ENCODE data around the gene MSRB1. TPM values are rescaled to one million over a fixed set of nuclear protein-coding genes. Genes with fewer than 3 reads are reported as not detected.
"Not testable (repeated sequence)": the region's sequence is repeated elsewhere in the genome, so short reads cannot be mapped to it uniquely, and the experiment has no call there.

The MSRB1 gene
- total and polyA plus RNA-seq, 8 donors: 9.8 to 66.7 (median 14.9) TPM

DNA sequence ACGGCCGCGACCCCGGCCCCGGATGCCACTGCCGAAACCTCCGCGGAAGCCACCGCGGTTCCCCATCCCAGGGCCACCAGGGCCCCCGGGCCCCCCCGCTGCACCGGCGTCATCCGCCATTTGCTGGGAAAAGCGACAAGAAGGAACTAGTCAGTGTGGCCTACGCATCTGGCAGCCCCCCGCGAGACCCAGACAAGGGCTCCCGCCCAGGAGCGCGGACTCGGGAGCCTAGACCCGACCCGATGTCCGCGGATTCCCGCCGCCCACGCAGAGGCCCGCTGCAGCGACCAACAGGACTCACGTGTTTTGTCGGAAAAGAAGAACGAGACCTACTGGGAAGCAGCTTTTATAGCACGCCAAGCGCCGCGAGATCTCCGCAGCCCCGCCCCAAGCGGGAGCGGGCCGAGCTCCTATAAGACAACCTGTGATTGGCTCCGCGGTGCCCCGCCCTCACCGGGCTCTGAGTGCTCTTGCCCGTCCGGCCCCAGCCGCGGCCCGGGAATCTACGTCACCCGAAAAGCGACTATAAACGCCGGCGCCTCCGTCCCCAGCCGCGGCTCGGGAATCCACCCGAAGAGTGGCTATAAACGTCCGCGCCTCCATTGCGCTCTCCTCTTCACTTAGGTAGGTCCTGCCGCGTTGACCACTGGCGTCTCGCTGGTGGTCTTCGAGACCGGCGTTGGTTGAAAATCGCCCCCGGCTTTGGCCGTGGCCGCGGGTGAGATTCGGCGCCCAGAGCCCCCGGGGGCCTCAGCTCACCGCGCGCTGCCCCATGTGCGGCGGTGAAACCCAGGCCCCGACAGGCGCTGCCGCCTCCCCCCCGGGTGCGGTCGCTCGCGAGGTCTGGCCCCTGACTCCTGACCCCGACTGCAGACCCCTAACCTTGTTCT is 21.8 kb upstream of the MSRB1 start, which contains the start of gene RPS2:
Gene RPS2 (minus strand): TSS at position 321 of the 890 bp plus-strand sequence. CDS start 201 bp downstream, at position 120.
- H3K4me1 ChIP-seq: peaks cover 26 to 58% of the 10 kb centered on the region in 2 donors
- DNase-seq (peak; percentile 98 to 99 (median 98)), ATAC-seq (peak; percentile 97)
- no peaks in the 10 kb centered on the region for H3K9me3 ChIP-seq
- no peak for TF ChIP-seq CTCF (IDR thresholded peaks at IDR 0.05)
- peaks cover 0 to 29% of the 10 kb centered on the region in 2 donors for H3K36me3 ChIP-seq
- H3K27me3 ChIP-seq: no peaks in the 10 kb centered on the region
- H3K4me3 ChIP-seq: peak within 1 kb of the TSS; percentile 90 to 95
- intact Hi-C loops (cut with DNase I): no loop called here
- H3K27ac ChIP-seq: peak within 1 kb of the TSS; percentile 93 to 97

DNA sequence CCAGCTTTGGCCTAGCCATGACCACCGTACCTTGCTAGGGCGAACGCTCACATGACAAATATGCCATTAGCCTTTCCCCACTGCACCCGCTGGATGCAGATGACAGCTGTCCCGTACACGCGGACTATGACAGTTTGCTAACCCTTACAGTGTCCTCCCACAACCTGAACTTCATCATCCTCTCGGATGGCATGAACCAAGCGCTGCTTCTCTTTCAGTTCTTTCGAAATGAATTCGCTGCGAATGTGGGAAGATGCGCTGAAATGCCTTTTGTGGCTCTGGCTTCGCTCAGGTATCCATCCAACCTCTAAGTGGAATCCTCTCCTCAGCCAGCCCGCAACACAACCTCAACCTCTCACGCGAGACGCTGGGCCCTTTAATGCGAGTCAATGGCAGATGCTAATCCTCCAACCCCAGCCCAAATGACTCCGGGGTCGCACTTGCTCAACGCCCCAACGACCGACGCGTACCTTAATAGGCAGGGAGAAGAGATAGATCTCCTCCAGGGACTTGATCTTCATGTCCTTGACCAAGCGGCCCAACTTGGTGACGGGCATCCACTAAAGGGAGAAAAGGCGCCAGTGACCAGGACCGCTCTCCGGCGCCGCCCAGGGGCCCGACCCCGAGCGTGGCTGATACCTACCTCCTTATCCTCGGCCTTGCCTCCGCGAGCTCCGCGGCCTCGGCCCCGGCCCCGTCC is 21.0 kb upstream of the MSRB1 start:
- Histone ChIP-seq H3K27me3 (no peaks in the 10 kb centered on the region), H3K27ac (peak overlapping the region; percentile 93 to 97), H3K4me3 (peak overlapping the region; percentile 90 to 95), H3K9me3 (no peaks in the 10 kb centered on the region), H3K36me3 (peaks cover 0 to 29% of the 10 kb centered on the region in 2 donors), H3K4me1 (peaks cover 28 to 61% of the 10 kb centered on the region in 2 donors)
- ATAC-seq (peak; percentile 42), DNase-seq (no peak)
- intact Hi-C loops (cut with DNase I): no loop called here
- no peak for TF ChIP-seq CTCF (IDR thresholded peaks at IDR 0.05)

DNA sequence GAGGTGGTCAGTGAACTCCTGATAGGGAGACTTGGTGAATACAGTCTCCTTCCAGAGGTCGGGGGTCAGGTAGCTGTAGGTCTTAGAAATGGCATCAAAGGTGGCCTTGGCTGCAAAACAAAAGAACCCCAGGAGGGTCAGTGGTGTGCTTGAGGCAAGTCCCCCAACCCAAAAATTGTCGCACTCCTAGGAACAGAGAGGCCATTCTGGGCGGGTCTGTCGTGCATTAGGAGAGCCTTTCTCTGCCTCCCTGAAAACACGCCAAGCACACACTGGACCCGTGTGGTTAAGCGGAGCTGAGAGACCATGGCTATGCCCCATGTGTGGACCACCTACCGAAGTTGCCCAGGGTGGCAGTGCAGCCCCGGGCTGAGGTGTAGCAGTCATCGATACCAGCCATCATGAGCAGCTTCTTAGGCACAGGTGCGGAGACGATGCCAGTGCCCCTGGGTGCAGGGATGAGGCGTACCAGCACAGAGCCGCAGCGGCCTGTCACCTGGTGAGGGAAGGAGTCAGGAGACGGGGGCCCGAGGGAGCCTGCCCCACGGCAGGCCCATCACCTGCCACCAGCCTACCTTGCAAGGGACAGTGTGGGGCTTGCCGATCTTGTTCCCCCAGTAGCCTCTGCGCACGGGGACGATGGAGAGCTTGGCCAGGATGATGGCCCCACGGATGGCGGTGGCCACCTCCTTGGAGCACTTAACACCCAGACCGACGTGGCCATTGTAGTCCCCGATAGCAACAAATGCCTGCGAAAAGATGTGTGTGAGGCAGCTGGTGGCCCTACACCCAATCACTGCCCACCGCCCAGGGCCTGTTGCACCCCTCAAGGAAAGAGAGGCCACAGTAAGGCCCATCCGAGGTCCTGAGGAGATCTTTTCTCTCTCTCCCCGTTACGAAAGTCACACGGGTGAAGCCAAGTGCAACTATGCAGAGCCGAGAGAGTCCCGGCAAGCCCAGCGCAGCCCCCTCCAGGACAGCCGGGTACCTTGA is 19.5 kb upstream of the MSRB1 start:
- intact Hi-C loops (cut with DNase I); ATAC-seq; H3K27ac ChIP-seq; H3K27me3 ChIP-seq; H3K9me3 ChIP-seq: not testable (repeated sequence)
- peak overlapping the region in 1 of 2 donors; percentile 90 for H3K4me3 ChIP-seq
- H3K36me3 ChIP-seq: peaks cover 0 to 29% of the 10 kb centered on the region in 2 donors
- peak in 1 of 4 donors; percentile 73 for DNase-seq
- peaks cover 30 to 65% of the 10 kb centered on the region in 2 donors for H3K4me1 ChIP-seq

DNA sequence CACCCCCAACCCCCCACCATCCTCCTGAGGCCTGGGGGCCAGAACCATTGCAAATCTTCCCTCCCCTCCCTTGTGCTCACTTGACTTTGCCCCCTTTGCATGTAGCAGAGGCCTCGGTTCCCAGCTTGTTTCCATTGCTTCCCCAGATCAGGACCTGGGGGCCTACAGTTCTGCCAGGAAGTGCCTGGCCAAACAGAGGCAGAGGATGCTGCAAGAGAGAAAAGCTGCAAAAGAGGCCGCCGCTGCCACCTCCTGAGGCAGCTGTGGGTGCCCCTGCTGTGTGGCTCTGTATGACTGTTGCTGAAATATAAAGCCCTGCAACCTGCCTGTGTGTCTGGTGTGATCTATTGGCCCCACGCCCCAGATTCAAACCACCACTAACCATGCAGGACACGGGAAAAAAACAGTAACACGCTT is 18.7 kb upstream of the MSRB1 start:
- no peak for ATAC-seq
- Histone ChIP-seq H3K36me3 (peaks cover 0 to 29% of the 10 kb centered on the region in 2 donors), H3K4me3 (peak overlapping the region in 1 of 2 donors; percentile 90), H3K9me3 (no peaks in the 10 kb centered on the region), H3K4me1 (peaks cover 30 to 61% of the 10 kb centered on the region in 2 donors), H3K27me3 (no peaks in the 10 kb centered on the region), H3K27ac (no peak overlapping the region)
- TF ChIP-seq CTCF (IDR thresholded peaks at IDR 0.05): no peak
- intact Hi-C loops (cut with DNase I): no loop called here
- DNase-seq: no peak
